ENCODE data around the gene CAMK4.

The CAMK4 gene

GRCh38 chr5:111411301-111411700, 187.1 kb downstream of the CAMK4 start:
- Histone ChIP-seq H3K27ac (no peak overlapping the region), H3K27me3 (ENCODE audit: control insufficient read depth, insufficient read depth, low read length) (no peaks in the 10 kb centered on the region)
- TF ChIP-seq CTCF (IDR thresholded peaks at IDR 0.05), result no peak

GRCh38 chr5:111412593-111412992, 188.4 kb downstream of the CAMK4 start:
- Histone ChIP-seq H3K27ac (no peak overlapping the region), H3K36me3 (ENCODE audit: control insufficient read depth, insufficient read depth, low read length) (no peaks in the 10 kb centered on the region), H2AFZ (no peak overlapping the region), H3K4me2 (ENCODE audit: low read length) (no peak overlapping the region), H3K4me1 (no peaks in the 10 kb centered on the region), H3K9ac (no peak overlapping the region), H3K9me3 (ENCODE audit: control insufficient read depth, low read length) (no peaks in the 10 kb centered on the region), H3K79me2 (no peaks in the 10 kb centered on the region), H3K27me3 (ENCODE audit: control insufficient read depth, insufficient read depth, low read length) (no peaks in the 10 kb centered on the region), H3K4me3 (ENCODE audit: low read depth, low read length) (no peak overlapping the region)
- TF ChIP-seq CTCF (IDR thresholded peaks at IDR 0.05), result no peak

More at GRCh38 chr5:111411301-111411700, 187.1 kb downstream of the CAMK4 start:
- Histone ChIP-seq H3K36me3 (ENCODE audit: control insufficient read depth, insufficient read depth, low read length) (no peaks in the 10 kb centered on the region), H3K9me3 (ENCODE audit: control insufficient read depth, low read length) (no peaks in the 10 kb centered on the region), H3K9ac (no peak overlapping the region), H2AFZ (no peak overlapping the region), H3K4me2 (ENCODE audit: low read length) (no peak overlapping the region), H3K4me3 (ENCODE audit: low read depth, low read length) (no peak overlapping the region), H3K79me2 (no peaks in the 10 kb centered on the region), H3K4me1 (no peaks in the 10 kb centered on the region)

- Histone ChIP-seq H3K4me2 (ENCODE audit: low read length) (no peak overlapping the region), H3K79me2 (no peaks in the 10 kb centered on the region), H2AFZ (no peak overlapping the region), H3K27me3 (ENCODE audit: control insufficient read depth, insufficient read depth, low read length) (no peaks in the 10 kb centered on the region), H3K9ac (no peak overlapping the region), H3K27ac (no peak overlapping the region), H3K4me3 (ENCODE audit: low read depth, low read length) (no peak overlapping the region), H3K9me3 (ENCODE audit: control insufficient read depth, low read length) (no peaks in the 10 kb centered on the region), H3K4me1 (no peaks in the 10 kb centered on the region), H3K36me3 (ENCODE audit: control insufficient read depth, insufficient read depth, low read length) (no peaks in the 10 kb centered on the region)
- no peak for TF ChIP-seq CTCF (IDR thresholded peaks at IDR 0.05)
Measured at GRCh38 chr5:111415053-111415452, 190.9 kb downstream of the CAMK4 start.

- H3K27me3 ChIP-seq (ENCODE audit: control insufficient read depth, insufficient read depth, low read length), result no peaks in the 10 kb centered on the region
- no peak overlapping the region for H2AFZ ChIP-seq
- no peak overlapping the region for H3K4me2 ChIP-seq (ENCODE audit: low read length)
- H3K27ac ChIP-seq, result no peak overlapping the region
- H3K36me3 ChIP-seq (ENCODE audit: control insufficient read depth, insufficient read depth, low read length), result no peaks in the 10 kb centered on the region
- TF ChIP-seq CTCF (IDR thresholded peaks at IDR 0.05), result no peak
- H3K4me3 ChIP-seq (ENCODE audit: low read depth, low read length), result no peak overlapping the region
- H3K9me3 ChIP-seq (ENCODE audit: control insufficient read depth, low read length), result no peaks in the 10 kb centered on the region
- H3K9ac ChIP-seq, result no peak overlapping the region
- no peaks in the 10 kb centered on the region for H3K79me2 ChIP-seq
- H3K4me1 ChIP-seq, result no peaks in the 10 kb centered on the region
Measured at GRCh38 chr5:111422245-111422644, 198.1 kb downstream of the CAMK4 start.
